ENCODE data around the gene ALPI.

ALPI gene

DNA sequence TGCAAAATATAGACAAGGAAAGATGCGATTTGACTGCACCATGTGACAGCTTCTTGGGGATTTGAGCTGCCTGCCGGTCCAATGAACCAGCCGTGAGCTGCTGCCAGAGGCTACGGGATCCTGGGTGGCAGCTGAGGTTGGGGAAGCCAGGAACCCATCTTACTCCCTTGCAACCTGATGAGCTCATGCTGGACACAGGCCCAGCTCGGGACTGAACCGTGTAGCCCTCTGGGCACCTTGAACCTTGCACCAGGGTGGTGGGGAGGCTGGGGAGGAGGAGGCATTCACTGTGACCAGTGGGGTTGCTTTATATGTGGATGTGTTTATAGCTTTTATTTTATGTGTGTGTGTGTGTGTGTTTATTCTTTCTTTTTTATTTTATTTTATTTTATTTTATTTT is 9.1 kb downstream of the ALPI start:
- no peak for DNase-seq

DNA sequence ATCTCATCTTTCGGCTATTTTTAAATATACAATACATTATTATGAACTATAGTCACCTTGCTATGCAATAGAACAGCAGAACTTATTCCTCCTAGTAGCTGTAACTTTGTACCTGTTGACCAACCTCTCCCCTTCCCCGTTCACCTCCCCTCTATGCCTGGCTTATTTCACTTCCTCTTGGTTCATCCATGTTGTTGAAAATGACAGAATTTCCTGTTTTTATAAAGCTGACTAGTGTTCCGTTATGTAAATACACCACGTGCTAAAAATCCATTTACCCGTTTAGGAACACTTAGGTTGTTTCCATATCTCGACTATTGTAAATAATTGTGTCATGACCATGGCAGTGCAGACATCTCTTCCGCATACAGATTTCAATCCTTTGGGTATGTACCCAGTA is 10.3 kb downstream of the ALPI start:
- DNase-seq: no peak

DNA sequence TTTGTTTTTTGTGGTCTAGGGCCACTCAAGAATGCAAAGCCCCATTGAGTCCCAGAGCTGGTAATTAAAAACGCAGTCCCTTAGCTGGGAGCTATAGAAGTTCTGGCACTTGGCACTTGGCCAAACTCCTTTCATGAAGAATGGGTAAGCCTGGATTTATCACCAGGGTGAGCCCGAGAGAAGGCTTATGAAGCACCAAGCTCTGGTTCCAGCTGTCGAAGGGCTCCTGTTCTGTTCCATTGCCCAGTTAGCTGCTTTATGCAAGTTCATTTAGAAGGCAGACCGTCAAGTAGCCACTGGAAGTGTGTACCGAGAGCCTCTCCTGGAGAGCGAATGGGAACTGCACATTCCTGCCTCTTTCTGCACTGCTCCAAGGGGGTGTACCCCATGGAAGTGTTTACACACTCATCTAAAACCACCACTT is 17.5 kb downstream of the ALPI start:
- peak; percentile 56 for DNase-seq

DNA sequence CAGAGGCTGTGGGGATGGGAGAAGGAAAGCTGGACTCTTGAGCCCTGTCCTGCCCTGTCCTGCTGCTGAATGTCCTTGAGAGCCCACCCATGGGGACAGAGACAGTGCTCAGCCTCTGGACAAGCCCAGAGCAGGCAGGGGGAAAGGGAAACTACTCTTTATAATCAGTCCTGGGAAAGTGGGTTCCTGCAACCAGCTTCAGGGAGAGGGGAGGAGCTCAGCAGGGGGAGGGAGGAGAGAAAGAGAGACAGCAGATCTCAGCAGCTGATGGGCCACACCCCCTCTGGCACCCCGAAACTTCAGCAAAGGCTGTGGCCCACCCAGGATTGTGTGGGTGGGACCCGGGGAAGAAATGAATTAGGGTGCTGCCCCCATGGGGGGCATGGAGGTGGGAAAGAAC is 20.1 kb downstream of the ALPI start:
- no peak for DNase-seq

DNA sequence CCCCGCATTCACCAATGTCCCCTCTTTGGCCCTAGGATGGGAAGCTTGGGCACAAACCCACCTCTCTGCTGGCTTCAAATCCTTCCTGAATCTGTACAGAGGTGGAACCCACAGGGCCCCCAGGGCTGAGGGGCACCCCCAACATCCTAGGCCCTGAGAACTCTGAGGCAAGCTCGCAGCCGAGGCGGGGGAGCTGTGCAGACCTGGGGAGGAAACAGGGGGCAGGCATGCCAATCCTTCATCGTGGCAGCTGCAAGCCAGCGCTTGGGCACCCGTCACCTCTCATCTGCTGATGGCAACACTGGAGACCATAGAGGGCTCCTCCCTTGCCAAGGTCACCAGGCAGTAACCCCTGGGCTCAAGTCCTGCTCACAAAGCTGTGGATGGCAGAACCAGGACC is 20.8 kb downstream of the ALPI start:
- DNase-seq: no peak

DNA sequence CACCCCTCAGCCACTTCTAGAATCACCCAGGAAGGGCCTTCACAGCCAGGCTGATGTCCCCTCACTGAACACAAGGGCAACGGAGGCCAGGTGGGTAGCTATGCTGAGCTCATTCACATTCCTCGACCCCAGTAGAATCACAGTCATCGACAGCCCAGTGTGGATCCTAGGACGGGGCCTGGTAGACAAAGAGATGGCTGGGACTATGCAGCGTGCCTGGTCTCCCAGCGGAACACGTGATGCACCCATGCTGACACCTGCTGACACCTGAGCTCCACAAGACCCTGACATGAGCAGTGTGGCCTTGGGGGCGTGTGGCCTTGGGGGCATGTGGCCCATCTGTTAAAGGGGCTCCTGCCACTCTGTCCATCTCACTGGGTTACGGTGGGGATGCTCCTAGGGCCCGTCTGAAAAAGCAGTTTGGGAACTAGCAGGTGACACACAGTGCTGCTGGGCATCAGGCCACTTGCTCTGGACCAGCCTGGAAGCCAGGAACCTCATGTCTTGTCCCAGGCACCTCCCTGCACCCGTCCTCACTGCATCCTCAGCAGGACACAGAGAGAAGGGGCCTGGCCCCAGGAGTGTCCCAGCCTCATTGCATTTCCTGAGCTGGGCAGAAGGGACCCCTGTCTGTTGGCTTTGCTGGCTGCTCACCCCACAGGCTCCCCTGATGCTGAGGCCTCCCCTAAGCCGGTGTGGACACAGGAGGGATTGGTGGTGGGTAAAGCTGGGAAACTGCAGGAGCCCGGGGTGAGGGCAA is 22.0 kb downstream of the ALPI start:
- DNase-seq: no peak

DNA sequence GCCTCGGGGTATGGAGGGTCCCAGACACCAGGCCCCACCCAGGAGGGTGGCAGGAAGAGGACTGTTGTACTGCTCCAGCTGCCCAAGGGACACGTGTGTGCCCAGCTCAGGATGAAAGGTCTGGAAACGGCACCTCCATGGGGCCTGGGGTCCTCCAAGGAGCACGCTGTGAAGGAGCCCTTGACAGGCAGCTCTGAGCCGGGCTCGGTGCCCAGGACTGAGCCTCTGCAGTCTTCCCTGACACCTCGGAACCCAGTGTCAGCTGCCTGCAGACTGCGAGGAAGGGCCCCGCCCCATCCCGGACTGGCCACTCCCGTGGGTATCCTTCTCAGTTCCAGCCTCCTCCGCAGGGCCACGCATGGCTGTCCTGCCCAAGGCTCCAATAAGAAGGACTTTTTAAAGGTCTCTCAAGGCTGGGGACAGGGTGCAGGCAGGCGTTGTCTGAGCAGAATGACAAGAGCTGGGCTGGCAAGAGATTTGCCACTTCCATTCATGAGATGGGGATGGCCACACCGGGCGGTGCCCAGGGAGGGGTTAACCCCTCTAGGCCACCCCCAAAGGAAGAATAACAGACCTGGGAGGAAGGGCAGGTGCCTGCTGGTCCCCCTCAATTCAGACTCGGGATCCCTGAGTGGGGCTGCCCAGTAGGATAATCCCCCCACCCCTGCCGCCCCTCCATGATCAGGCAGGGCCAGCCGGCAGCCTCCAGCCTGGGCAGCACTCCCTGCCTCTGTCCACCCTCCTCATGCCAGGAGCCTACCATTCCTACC is 22.8 kb downstream of the ALPI start:
- no peak for DNase-seq

DNA sequence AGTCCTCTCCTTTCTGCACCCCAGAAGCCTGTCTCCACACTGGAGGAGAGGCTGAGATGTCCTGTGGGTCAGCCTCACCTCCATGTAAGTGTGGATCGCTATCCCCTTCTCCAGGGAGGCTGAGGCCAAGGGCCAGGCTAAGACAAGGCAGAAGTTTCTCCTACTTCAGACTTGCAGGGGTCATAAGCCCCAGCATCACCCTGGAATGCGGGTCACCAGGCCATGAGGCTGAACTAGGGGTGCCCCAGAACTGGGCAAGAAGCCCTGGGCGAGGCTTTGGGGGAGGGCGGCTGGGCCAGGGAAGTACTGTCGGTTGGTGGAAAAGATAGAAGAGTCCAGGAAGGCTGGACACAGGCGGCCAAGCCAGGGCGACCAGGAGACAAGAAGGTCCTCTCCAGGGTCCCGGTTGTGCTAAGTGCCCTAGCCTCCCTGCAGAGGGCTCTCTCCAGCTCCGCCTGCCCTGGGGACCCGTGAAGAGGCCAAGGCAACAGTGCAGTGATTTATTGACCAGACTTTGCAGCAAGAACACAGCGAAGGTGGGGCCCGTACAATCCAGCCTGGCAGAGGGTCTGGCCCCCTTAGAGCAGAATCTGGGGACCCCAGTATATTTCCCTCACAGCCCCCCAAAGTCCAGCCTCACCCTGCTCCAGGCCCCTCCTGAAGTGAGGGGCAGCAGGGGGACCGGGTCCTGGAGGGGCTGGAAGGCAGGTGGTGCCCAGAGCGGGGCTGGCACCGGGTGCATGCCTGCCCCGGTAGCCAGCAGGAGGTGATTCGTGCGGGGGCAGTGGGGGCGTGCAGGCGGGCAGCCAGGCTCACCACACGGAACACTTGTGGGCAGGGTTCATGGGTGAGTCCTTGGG is 23.6 kb downstream of the ALPI start:
- DNase-seq: no peak

DNA sequence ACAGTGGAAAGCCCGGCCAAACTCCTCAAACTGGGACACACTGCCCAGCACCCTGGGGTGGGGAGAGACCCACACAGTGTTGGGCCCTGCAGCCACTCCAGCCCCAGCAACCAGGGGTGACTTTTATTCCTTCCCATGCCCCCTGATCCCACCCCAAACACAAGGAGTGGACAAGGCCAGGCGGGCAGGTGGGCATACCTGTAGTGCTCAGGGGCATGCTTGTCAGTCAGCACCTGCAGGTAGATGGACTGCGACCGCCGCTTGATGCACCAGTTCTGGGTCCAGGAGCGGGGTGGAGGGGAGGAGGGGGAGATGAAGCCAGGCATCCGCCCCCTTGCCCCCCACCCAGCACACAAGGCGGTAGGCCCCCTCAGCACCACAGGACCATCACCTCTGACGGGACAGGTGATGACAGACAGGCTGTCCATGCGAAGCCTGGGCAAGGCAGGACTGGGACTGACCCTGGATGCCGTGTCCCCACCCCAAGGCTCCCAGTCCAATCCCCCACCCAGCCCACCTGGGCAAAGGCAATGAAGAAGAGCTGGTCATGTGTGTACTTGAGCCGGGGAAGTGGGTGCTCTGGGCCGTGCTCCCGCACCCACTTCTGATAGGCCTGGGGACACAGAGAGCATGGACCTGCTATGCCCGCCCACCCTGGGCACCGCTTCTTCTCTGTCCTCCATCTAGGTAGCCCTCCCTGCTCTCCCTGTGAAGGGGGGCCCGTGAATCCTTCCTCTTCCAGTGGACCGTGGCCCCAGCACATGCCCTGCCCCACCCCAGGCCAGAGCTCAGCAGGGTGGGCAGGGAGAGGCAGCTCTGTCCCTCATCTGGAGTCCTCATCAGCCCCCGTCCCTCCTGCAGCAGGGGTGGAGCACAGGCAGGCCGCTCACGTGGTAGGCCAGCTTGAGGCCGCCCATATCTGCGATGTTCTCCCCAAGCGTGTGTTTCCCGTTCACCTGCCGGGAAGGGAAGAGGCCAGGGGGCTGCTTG is 24.5 kb downstream of the ALPI start:
- no peak for DNase-seq

DNA sequence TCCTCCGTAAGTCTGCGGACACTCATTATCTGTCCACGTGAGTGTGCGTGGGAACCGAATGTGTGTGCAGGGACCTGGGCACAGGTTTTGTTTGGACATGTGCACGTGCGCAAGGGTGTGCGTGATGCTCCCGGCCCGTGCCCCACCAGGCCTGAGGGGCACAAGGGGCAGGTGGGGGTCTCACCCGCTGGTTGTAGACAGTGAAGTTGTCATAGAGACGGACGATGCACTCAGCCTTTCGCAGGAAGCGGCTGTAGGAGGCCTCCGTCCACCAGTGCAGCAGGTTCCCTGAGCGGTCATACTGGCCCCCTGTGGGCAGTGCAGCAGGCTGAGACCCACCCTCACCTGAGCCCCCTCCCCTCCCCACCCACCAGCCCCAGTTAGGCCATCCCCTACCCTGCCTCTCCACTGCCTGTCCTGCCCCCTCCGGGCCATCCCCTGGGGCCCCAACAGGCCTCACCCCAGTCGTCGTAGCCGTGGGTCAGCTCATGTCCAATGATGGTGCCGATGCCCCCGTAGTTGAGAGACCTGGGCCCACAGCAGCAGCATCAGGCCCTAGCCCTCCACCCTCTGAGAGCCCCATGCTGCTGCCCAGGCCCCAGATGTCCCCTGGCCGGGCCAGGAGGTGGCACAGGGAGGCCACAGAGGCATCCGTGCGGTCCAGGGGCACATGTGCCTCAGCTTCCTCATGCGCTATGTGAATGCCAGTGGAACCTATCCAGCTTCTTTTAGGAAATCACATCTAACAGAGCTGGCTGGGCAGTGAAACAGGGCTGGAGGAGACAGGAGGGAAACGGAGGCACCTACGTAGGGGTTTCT is 25.6 kb downstream of the ALPI start:
- DNase-seq: no peak

DNA sequence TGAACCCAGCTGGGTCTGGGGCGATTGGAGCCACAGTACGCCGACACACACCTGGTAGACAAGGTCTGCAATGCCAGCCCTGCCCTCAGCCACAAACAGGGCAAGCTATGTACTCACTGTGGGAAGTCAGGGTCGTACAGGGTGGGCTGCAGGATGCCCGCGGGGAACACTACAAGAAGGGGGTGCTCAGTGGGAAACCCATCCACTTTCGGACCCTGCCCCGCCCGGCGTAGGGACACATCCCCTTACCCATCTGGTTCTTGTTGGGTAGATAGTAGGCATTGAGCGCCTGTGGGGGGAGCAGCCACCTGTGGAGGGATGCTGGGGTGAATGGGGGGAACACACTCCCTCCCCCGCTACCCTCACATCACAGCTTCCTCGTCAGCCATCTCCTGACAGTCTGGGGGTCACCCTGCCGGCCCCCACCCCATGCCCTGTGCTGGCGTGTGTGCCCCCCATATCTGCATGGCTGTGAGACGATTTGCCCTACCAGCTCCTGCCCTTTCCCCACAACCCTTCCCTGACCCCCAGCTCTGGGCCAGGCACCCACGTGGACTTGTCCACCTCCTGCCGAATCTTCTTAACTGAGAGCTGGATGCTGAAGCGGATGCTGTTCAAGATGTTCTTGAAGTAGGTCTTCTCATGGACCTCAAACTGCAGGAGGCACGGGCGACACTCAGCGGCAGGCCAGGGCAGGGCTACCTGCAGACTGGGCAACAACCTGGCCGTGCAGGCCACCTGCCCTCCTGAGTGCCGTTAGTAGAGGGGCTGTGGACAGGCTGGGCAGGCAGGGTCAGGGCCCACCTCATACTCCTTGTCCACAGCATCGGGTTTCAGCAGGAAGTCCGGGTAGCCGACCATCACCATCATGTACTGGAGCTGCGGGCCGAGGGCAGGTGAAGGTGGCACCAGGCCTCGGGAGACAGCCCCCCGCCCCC is 26.6 kb downstream of the ALPI start:
- no peak for DNase-seq

DNA sequence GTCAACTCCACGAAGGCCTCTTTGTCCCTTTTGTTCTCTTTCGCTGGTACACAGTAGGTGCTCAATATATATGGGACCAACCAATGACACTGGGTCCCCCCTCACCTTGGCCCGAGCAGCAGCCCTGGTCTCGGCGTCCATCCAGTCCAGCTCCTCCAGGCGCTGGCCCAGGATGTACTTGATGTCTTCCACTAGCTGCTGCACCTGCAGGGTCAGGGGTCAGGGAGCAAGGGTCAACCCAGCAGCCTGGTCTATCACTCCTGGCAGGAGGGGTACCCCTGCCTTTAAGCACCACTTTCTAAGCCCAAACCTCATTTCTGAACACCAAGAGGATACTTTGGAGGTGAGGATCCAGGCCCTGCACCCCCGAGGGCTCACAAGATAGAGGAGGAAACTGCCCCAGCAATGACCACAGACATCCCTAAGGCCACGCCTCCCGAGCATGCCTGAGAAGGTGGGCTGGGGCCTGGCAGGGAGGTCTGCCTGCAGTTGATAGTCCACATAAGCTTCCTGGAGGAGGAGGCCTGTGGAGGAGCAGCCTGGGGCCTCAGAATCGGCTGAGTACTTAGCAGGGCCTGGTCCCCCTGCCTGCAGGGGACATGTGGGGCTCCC is 27.5 kb downstream of the ALPI start:
- no peak for DNase-seq

DNA sequence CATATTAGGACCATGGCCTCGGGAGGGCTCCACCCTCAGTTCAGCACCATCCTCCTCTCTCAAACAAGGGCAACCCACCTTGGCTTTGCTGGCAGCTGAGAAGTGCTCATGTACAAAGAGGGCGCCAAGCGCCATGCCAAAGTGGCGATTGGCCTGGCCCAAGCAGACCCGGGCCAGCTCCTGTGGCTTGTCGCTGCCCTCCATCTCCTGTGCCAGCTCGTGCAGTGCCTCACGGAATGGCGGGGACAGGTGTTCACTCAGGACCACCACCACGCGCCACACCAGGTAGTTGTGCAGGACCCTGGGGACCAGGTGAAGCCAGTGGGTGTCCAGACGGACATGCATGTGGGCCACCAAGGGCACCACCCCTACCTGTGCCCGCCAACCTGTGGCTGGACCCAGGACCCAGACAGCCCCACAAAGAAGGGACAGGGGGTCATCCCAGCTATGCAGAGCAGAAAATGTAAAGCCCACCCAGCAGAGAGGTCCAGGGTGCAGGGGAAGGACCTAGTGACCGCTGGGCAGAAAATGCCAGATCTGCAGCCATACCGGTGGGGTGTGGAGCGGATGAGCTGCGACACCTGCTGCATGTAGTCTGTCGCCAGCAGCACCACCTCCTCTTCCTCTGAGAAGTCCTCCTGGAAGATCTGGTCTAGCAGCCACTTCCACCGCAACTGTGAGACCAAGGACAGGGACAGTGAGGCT is 28.1 kb downstream of the ALPI start:
- no peak for DNase-seq

DNA sequence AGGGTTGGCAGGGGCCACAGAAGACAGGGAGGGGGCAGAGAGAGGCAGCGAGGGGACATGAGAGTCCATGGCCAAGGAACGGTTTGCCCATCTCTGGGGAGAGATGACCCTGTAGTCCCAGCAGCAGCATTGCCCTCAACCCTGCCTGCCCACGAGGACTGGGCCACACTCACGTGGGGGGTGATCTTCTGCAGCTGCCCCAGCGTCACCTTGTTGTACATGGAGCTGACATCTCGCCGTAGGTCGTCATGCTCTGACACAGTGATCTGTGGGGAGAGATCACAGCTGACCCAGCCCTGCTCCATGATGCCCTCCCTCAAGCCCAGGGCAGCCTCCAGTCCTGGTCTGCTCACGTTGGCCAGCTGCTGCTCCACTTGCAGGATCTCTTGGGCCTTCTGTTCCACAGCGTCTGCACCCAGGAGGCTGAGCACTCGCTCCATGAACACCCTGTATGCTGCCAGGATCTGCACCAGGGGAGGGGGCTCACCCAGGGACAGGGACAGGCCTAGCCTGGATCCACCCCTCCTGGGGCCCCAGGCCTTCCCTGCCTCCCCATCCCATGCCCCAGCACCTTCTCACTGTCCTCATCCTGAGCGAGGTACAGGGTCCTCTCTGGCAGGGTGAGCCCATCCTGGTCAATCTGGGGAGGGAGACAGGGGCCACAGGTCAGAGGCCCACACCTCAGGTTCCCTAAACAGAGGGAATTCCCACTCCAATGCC is 28.8 kb downstream of the ALPI start:
- no peak for DNase-seq

DNA sequence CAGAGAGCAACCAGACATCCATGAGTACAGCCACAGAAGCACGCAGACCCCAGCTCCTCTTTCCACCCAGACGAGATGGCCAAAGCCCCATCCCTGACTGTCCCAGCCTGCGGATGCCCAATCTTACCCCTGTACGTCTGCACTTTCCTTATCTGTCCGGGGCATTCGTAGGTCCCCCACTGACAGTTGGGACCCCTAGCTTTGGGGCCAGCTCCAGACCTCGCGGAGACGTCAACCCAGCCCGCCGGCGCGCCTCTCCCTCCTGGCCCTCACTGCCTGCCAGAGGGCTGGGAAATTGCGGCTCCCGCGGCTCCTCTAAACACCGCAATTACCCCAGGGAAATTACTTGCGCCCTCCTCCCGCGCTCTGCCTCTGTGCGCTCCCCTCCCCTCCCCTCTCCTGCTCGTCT is 29.4 kb downstream of the ALPI start:
- no peak for DNase-seq

DNA sequence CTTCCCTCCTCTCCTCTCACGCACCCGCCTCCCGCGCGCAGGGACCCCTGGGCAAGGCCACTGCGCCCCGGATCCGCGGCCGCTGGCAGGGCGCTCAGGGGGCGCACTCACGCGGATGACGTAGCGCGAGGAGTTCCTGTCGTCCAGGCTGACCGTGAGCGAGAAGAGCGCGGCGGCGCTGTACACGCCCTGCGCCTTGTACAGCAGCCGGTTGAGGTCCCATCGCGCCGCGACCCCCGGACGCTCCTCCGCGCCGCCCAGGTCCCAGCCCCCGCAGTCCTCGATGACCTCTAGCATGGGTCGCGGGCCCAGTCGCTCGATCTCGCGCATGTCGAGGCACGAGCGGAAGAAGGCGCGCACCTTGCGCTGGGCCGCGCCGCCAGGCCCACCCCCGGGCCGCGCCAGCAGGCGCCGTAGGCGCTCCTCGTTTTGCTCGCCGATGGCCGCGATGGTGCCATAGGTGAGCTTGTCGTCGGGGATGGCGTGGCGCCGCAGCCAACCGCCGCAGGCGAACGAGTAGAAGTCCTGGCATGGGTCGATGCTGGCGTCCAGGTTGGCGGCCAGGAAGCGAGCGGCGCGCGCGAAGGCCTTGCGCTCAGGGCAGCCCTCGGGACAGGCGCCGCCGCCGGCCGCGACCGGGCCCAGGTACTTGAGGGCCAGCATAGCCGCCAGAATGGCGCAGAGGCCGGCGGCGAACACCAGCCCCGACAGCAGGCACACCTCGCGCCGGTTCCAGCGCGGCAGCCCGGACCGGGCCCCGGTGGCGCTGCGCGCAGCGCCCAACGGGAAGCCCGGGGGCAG is 30.0 kb downstream of the ALPI start:
- no peak for DNase-seq

DNA sequence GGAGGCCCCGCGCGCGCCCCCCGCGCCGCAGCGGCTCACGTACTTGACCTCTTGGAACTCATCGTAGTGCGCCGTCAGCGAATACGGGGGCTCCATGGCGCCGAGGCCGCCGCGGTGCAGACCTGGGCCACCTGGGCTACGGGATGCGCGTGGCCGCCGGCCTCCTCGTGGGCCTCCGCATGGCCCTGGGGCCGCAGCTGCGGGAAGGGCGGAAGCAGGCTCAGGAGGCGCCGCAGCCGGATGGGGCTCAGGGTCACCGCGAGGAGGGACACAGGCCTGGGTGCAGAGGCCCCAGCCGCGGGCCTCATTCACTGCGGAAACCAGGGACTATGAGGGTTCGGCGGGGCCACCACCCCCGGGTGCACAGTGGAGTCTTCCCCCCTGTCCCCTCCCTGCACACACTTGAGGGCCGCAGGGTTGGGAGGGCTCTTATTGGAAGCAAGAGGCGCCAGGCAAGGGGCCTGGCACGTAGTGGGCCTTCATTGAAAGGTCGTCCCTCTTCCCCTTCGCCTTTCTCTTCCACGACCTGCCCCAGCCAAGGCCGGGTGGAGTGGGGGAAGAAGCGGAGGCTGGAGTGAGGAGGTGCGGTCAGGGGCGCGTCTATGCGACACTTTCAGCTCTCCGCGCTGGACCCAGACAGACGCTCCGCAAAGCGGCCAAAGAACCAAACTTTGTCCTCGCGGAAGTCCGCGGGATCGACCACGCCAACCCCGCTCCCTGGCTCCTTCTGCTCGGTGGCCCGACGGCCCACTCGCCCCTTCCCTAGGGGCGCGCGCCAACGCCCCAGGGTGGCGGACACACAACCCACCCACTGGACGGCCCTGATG is 30.8 kb downstream of the ALPI start:
- DNase-seq: no peak

Data from NCI-H2171 treated with DMSO at 0.1 percent for 48 hours (cell line).